ENCODE results near the gene EEF1G.

Gene EEF1G

DNA sequence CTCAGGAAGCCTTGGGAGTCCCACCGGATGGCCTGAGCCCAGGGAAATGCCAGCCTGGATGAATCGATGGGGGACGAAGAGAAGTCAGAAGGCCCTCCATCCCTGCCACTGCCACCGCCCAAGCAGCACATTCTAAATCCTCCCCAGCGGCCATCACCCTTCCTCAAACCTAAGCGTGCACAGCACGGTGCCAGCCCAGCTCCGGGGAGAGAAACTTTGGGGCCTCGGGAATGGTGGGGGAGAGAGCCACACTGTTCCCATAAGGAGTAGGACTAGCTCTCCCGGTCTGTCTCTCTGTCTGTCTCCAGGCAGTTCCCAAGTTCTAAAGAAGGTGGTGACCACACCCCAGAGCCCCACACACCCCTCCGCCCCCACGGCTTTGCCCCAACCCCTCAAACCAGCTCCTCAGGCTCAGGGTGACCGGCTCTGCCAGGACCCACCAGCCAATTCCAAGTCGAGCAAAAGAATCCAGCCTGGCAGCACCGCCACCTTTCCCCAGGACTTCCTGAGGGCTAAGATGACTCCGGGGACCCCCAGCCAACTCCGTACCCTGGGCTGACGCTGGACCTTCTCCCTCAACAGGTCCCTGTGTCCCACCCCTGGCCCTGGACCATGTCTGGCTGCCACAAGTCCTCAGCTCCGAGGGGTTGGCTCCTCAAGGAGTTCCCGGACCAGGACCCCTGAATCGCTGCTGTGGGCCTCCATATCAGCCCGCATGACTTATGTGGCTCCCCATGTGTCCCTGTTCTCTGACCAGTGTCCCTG lies 29.8 kb downstream of the EEF1G start:
- H3K36me3 ChIP-seq (ENCODE audit: control insufficient read depth, insufficient read depth, low read length): no peaks in the 10 kb centered on the region
- peaks cover 55% of the 10 kb centered on the region for H3K4me1 ChIP-seq (ENCODE audit: control insufficient read depth, insufficient read depth, low read length)
- H3K9ac ChIP-seq (ENCODE audit: low read length): peak overlapping the region; percentile 88
- H3K27ac ChIP-seq (ENCODE audit: low read depth, low read length): no peak overlapping the region
- no peaks in the 10 kb centered on the region for H3K9me3 ChIP-seq (ENCODE audit: control insufficient read depth, insufficient read depth, low read depth, low read length)
- peak overlapping the region; percentile 81 for H3K4me3 ChIP-seq (ENCODE audit: low read depth, low read length)
- H3K27me3 ChIP-seq (ENCODE audit: control insufficient read depth, insufficient read depth, low read length): peaks cover 55% of the 10 kb centered on the region

- H3K4me1 ChIP-seq (ENCODE audit: control insufficient read depth, insufficient read depth, low read length): peaks cover 55% of the 10 kb centered on the region
- peak overlapping the region; percentile 81 for H3K4me3 ChIP-seq (ENCODE audit: low read depth, low read length)
- H3K9me3 ChIP-seq (ENCODE audit: control insufficient read depth, insufficient read depth, low read depth, low read length): no peaks in the 10 kb centered on the region
- H3K27me3 ChIP-seq (ENCODE audit: control insufficient read depth, insufficient read depth, low read length): peaks cover 46% of the 10 kb centered on the region
- H3K36me3 ChIP-seq (ENCODE audit: control insufficient read depth, insufficient read depth, low read length): no peaks in the 10 kb centered on the region
- H3K9ac ChIP-seq (ENCODE audit: low read length): peak overlapping the region; percentile 88
- H3K27ac ChIP-seq (ENCODE audit: low read depth, low read length): no peak overlapping the region
These were observed 30.7 kb downstream of the EEF1G start for GRCh38 chr11:62542750-62543567.

GRCh38 chr11:62542111-62542745 lies 31.5 kb downstream of the EEF1G start:
- H3K9me3 ChIP-seq (ENCODE audit: control insufficient read depth, insufficient read depth, low read depth, low read length): no peaks in the 10 kb centered on the region
- H3K27me3 ChIP-seq (ENCODE audit: control insufficient read depth, insufficient read depth, low read length): peaks cover 39% of the 10 kb centered on the region
- no peaks in the 10 kb centered on the region for H3K36me3 ChIP-seq (ENCODE audit: control insufficient read depth, insufficient read depth, low read length)
- H3K27ac ChIP-seq (ENCODE audit: low read depth, low read length): no peak overlapping the region
- H3K9ac ChIP-seq (ENCODE audit: low read length): peak overlapping the region; percentile 5
- H3K4me3 ChIP-seq (ENCODE audit: low read depth, low read length): peak overlapping the region; percentile 81
- peaks cover 49% of the 10 kb centered on the region for H3K4me1 ChIP-seq (ENCODE audit: control insufficient read depth, insufficient read depth, low read length)

- no peak overlapping the region for H3K9ac ChIP-seq (ENCODE audit: low read length)
- no peaks in the 10 kb centered on the region for H3K36me3 ChIP-seq (ENCODE audit: control insufficient read depth, insufficient read depth, low read length)
- no peaks in the 10 kb centered on the region for H3K9me3 ChIP-seq (ENCODE audit: control insufficient read depth, insufficient read depth, low read depth, low read length)
- no peak overlapping the region for H3K4me3 ChIP-seq (ENCODE audit: low read depth, low read length)
- H3K27ac ChIP-seq (ENCODE audit: low read depth, low read length): no peak overlapping the region
- H3K4me1 ChIP-seq (ENCODE audit: control insufficient read depth, insufficient read depth, low read length): peaks cover 49% of the 10 kb centered on the region
- H3K27me3 ChIP-seq (ENCODE audit: control insufficient read depth, insufficient read depth, low read length): peaks cover 29% of the 10 kb centered on the region
These were observed 32.6 kb downstream of the EEF1G start for GRCh38 chr11:62540804-62541701.

GRCh38 chr11:62539238-62539925 lies 34.3 kb downstream of the EEF1G start:
- Histone ChIP-seq H3K27me3 (ENCODE audit: control insufficient read depth, insufficient read depth, low read length) (peaks cover 16% of the 10 kb centered on the region), H3K4me1 (ENCODE audit: control insufficient read depth, insufficient read depth, low read length) (peaks cover 44% of the 10 kb centered on the region), H3K9ac (ENCODE audit: low read length) (no peak overlapping the region), H3K4me3 (ENCODE audit: low read depth, low read length) (no peak overlapping the region), H3K9me3 (ENCODE audit: control insufficient read depth, insufficient read depth, low read depth, low read length) (no peaks in the 10 kb centered on the region), H3K36me3 (ENCODE audit: control insufficient read depth, insufficient read depth, low read length) (peaks cover 12% of the 10 kb centered on the region), H3K27ac (ENCODE audit: low read depth, low read length) (no peak overlapping the region)

- Histone ChIP-seq H3K36me3 (ENCODE audit: control insufficient read depth, insufficient read depth, low read length) (peaks cover 19% of the 10 kb centered on the region), H3K9me3 (ENCODE audit: control insufficient read depth, insufficient read depth, low read depth, low read length) (no peaks in the 10 kb centered on the region), H3K27ac (ENCODE audit: low read depth, low read length) (no peak overlapping the region), H3K27me3 (ENCODE audit: control insufficient read depth, insufficient read depth, low read length) (peaks cover 8% of the 10 kb centered on the region), H3K4me1 (ENCODE audit: control insufficient read depth, insufficient read depth, low read length) (peaks cover 38% of the 10 kb centered on the region), H3K9ac (ENCODE audit: low read length) (no peak overlapping the region), H3K4me3 (ENCODE audit: low read depth, low read length) (no peak overlapping the region)
These were observed 35.0 kb downstream of the EEF1G start for GRCh38 chr11:62538470-62539237.

DNA sequence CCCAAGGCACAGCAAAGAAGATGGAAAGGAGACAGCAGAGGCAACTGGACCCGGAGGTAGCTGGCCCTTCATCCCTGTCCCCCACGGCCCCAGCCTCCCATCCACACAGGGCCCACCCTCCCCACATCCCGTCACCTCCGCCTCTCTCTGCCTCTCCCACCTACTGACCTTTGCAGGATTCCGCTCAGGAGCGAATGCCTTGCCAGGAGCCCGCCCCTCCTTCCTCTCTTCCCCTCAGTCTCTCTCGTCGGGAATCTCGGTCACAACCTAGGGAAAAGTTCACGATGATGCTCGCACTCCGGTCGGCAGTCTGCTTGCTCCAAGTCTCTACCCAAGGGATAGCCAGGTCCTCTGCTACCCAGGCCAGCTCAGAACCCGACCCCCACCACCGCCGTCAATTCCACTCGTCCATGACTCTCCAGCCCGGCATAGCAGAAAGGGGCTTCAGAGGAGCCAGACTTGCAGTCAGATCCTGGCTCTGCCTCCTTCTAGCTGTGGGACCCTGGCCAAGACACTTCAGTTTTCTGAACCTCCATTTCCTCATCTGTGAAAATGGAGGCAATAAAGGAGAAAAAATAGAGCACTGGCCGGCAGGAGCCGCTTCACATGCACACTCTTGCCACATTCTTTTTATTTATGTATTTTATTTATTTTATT lies 37.3 kb downstream of the EEF1G start:
- Histone ChIP-seq H3K4me3 (ENCODE audit: low read depth, low read length) (no peak overlapping the region), H3K36me3 (ENCODE audit: control insufficient read depth, insufficient read depth, low read length) (peaks cover 41% of the 10 kb centered on the region), H3K4me1 (ENCODE audit: control insufficient read depth, insufficient read depth, low read length) (peaks cover 20% of the 10 kb centered on the region; the same call in 1 of the 2 replicates), H3K9me3 (ENCODE audit: control insufficient read depth, insufficient read depth, low read depth, low read length) (no peaks in the 10 kb centered on the region), H3K9ac (ENCODE audit: low read length) (no peak overlapping the region), H3K27ac (ENCODE audit: low read depth, low read length) (no peak overlapping the region), H3K27me3 (ENCODE audit: control insufficient read depth, insufficient read depth, low read length) (no peaks in the 10 kb centered on the region)

- no peak overlapping the region for H3K9ac ChIP-seq (ENCODE audit: low read length)
- H3K9me3 ChIP-seq (ENCODE audit: control insufficient read depth, insufficient read depth, low read depth, low read length): no peaks in the 10 kb centered on the region
- H3K4me3 ChIP-seq (ENCODE audit: low read depth, low read length): no peak overlapping the region
- peaks cover 46% of the 10 kb centered on the region for H3K36me3 ChIP-seq (ENCODE audit: control insufficient read depth, insufficient read depth, low read length)
- no peaks in the 10 kb centered on the region for H3K27me3 ChIP-seq (ENCODE audit: control insufficient read depth, insufficient read depth, low read length)
- peaks cover 14% of the 10 kb centered on the region; the same call in 1 of the 2 replicates for H3K4me1 ChIP-seq (ENCODE audit: control insufficient read depth, insufficient read depth, low read length)
- H3K27ac ChIP-seq (ENCODE audit: low read depth, low read length): no peak overlapping the region
These were observed 37.9 kb downstream of the EEF1G start for GRCh38 chr11:62535802-62536201.

- Histone ChIP-seq H3K9me3 (ENCODE audit: control insufficient read depth, insufficient read depth, low read depth, low read length) (no peaks in the 10 kb centered on the region), H3K9ac (ENCODE audit: low read length) (no peak overlapping the region), H3K27ac (ENCODE audit: low read depth, low read length) (no peak overlapping the region), H3K4me1 (ENCODE audit: control insufficient read depth, insufficient read depth, low read length) (peaks cover 12% of the 10 kb centered on the region; the same call in 1 of the 2 replicates), H3K27me3 (ENCODE audit: control insufficient read depth, insufficient read depth, low read length) (no peaks in the 10 kb centered on the region), H3K36me3 (ENCODE audit: control insufficient read depth, insufficient read depth, low read length) (peaks cover 46% of the 10 kb centered on the region), H3K4me3 (ENCODE audit: low read depth, low read length) (no peak overlapping the region)
These were observed 38.7 kb downstream of the EEF1G start for GRCh38 chr11:62534779-62535545.

Measured in HUES6 (cell line).